Heart left ventricle (tissue), 13 donors: Measurements from ENCODE around the gene BACH2.

ENCODE experiments used
- POLR2A ChIP-seq, 2 donors: fragments of 450-650 bp; IDR thresholded peaks; one replicate each; pipeline ENCODE4 v1.6.1; 2017; ENCODE audit warnings: antibody characterized with exemption in 2 of 2, mild to moderate bottlenecking in 2 of 2, moderate library complexity in 2 of 2
- TF ChIP-seq, protein P1 (sequence below), 12 donors: fragments of 200-600 bp; sonication (generic) in 4 of 12; IDR thresholded peaks; one replicate each; pipeline versions ENCODE4 v1.5.0 to v1.8.0; 2018 to 2022; ENCODE audit warnings: antibody characterized with exemption in 12 of 12, mild to moderate bottlenecking in 5 of 12
- donor health status: ischemic (EF 13 %, LVEDD 7.1; RV severe dilation, severe dysfunction).
- donor health status: DM: no; HTN: yes; CAD: no.
- donor health status: DM: no; HTN: no; CAD: no.
- donor health status: ischemic (EF 25% LVEDD 6.9; RV normal size, moderate dysfunction).
- donor health status: ischemic (EF 25% LVEDD 5.7; RV mildly dilated, moderate dysfunction).
- donor health status: ischemic (EF 35%, LVEDD 5.7; RV mildly dilated, moderate dysfunction).
- donor health status: nonischemic (EF 11% LVEDD 7.7; RV severe dilation, severe dysfunction).
- donor health status: DM: yes; HTN: yes; CAD: no.
- donor health status: PGD.
- donor health status: ischemic (EF 29% LVEDD 5.4; RV normal size, mild dysfunction).
- donor health status: nonischemic (EF 23%, LVEDD 6.1; RV moderate dilation, normal function).

DNA sequence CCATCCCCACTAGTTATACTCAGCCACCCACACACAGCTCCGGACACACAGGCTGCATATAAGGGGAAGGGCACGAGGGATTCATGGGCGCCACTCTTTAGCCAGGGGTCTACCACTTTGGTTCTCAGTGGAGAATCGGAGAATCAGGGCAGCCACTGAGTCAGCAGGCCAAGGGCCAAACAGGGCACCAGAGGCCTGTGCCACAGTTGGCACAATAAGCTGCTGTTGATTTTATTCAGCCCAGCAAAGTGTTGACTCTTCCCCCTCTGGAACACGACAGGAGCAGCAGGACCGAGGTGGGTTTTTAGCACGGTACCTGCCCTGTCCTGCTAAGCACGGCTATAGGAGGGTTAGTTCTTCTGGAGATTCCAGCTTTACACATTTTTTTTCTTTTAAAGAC lies 354.0 kb downstream of the BACH2 start:
- TF ChIP-seq, protein P1, sequence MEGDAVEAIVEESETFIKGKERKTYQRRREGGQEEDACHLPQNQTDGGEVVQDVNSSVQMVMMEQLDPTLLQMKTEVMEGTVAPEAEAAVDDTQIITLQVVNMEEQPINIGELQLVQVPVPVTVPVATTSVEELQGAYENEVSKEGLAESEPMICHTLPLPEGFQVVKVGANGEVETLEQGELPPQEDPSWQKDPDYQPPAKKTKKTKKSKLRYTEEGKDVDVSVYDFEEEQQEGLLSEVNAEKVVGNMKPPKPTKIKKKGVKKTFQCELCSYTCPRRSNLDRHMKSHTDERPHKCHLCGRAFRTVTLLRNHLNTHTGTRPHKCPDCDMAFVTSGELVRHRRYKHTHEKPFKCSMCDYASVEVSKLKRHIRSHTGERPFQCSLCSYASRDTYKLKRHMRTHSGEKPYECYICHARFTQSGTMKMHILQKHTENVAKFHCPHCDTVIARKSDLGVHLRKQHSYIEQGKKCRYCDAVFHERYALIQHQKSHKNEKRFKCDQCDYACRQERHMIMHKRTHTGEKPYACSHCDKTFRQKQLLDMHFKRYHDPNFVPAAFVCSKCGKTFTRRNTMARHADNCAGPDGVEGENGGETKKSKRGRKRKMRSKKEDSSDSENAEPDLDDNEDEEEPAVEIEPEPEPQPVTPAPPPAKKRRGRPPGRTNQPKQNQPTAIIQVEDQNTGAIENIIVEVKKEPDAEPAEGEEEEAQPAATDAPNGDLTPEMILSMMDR (IDR thresholded peaks at IDR 0.05): no peak
- no peak for TF ChIP-seq POLR2A (IDR thresholded peaks at IDR 0.05)
